HepG2 (cell line): ENCODE data around the gene RICTOR. TPM values are rescaled to one million over a fixed set of nuclear protein-coding genes. Genes with fewer than 3 reads are reported as not detected.

Experiments used
- ETV6 ChIP-seq: sonication (generic); formaldehyde crosslinking; conservative IDR thresholded peaks from 2 replicates; pipeline ENCODE4 v1.4.0; 2020; ENCODE audit warnings: missing genetic modification reagents
- FOSL2 ChIP-seq: sonication (generic); formaldehyde crosslinking; IDR thresholded peaks from 2 replicates; pipeline ENCODE4 v1.4.0; 2020; ENCODE audit warnings: missing genetic modification reagents
- FOXK2 ChIP-seq: fragments of 450-650 bp; IDR thresholded peaks from 2 replicates; pipeline ENCODE4 v1.6.1; 2016
- FUBP1 ChIP-seq: sonication (generic); formaldehyde crosslinking; IDR thresholded peaks from 2 replicates; pipeline ENCODE4 v1.5.1; 2020; ENCODE audit warnings: missing genetic modification reagents, mild to moderate bottlenecking, borderline replicate concordance
- HMG20B ChIP-seq: conservative IDR thresholded peaks from 2 replicates; pipeline ENCODE4 v1.6.1; 2016; ENCODE audit warnings: missing genetic modification reagents, missing compliant biosample characterization
- HOXA5 ChIP-seq: sonication (generic); formaldehyde crosslinking; IDR thresholded peaks from 2 replicates; pipeline ENCODE4 v1.4.0; 2020; ENCODE audit warnings: missing genetic modification reagents
- KLF16 ChIP-seq, 2 experiments: sonication (generic) in 1 of 2; formaldehyde crosslinking in 1 of 2; IDR thresholded peaks; 2 replicates each; pipeline versions ENCODE4 v1.6.1 to v1.8.0; 2016 to 2023; ENCODE audit warnings: missing genetic modification reagents in 2 of 2, missing compliant biosample characterization in 1 of 2
- MAFG ChIP-seq: sonication (generic); formaldehyde crosslinking; IDR thresholded peaks from 2 replicates; pipeline ENCODE4 v1.5.1; 2020; ENCODE audit warnings: mild to moderate bottlenecking, missing genetic modification reagents
- MTA3 ChIP-seq: sonication (generic); formaldehyde crosslinking; IDR thresholded peaks from 2 replicates; pipeline ENCODE4 v1.4.0; 2020; ENCODE audit warnings: missing genetic modification reagents
- SOX13 ChIP-seq, 3 experiments: fragments of 450-650 bp in 1 of 3; sonication (generic) in 1 of 3; formaldehyde crosslinking in 1 of 3; IDR thresholded peaks in 2 of 3; conservative IDR thresholded peaks in 1 of 3; 2 replicates each; pipeline versions ENCODE4 v1.5.0 to v1.6.1; 2016 to 2020; ENCODE audit warnings: antibody characterized with exemption in 1 of 3, mild to moderate bottlenecking in 1 of 3, missing compliant biosample characterization in 1 of 3, missing genetic modification reagents in 1 of 3, moderate library complexity in 1 of 3
- TCF12 ChIP-seq, 2 experiments: fragments of 450-650 bp in 1 of 2; sonication (generic) in 1 of 2; formaldehyde crosslinking in 1 of 2; IDR thresholded peaks; 2 replicates each; pipeline versions ENCODE4 v1.6.1 to v1.8.0; 2017 to 2022; ENCODE audit warnings: antibody characterized with exemption in 1 of 2, mild to moderate bottlenecking in 1 of 2, missing genetic modification reagents in 1 of 2, moderate library complexity in 1 of 2
- THAP11 ChIP-seq: IDR thresholded peaks from 2 replicates; pipeline ENCODE4 v1.6.1; 2016; ENCODE audit warnings: missing biosample characterization, missing genetic modification reagents
- ZGPAT ChIP-seq: IDR thresholded peaks from 2 replicates; pipeline ENCODE4 v1.6.1; 2016; ENCODE audit warnings: mild to moderate bottlenecking
- ZNF205 ChIP-seq: IDR thresholded peaks from 2 replicates; pipeline ENCODE4 v1.6.1; 2018; ENCODE audit warnings: missing biosample characterization, missing genetic modification reagents
- ZNF558 ChIP-seq: sonication (generic); formaldehyde crosslinking; IDR thresholded peaks from 2 replicates; pipeline ENCODE4 v1.9.0; 2022; ENCODE audit warnings: mild to moderate bottlenecking, missing genetic modification reagents, borderline replicate concordance
- ZSCAN20 ChIP-seq: sonication (generic); formaldehyde crosslinking; IDR thresholded peaks from 2 replicates; pipeline ENCODE4 v1.4.0; 2020; ENCODE audit warnings: missing genetic modification reagents, mild to moderate bottlenecking, borderline replicate concordance
- ZSCAN5A ChIP-seq: sonication (generic); formaldehyde crosslinking; IDR thresholded peaks from 2 replicates; pipeline ENCODE4 v1.8.0; 2022; ENCODE audit warnings: mild to moderate bottlenecking, missing genetic modification reagents, borderline replicate concordance
- ZXDC ChIP-seq: sonication (generic); formaldehyde crosslinking; IDR thresholded peaks from 2 replicates; pipeline ENCODE4 v1.5.0; 2020; ENCODE audit warnings: mild to moderate bottlenecking, missing genetic modification reagents
- polyA plus RNA-seq, 8 experiments: library from polyadenylated mRNA; depleted of rRNA in 3 of 8; stranded (reverse) in 7 of 8; unstranded in 1 of 8; fragments of >200 nt; fragmentation: Illumina TruSeq in 4 of 8; extraction: Trizol in 4 of 8; gene quantifications; 2 replicates each; pipeline versions ENCODE4 v1.2.1 to v1.2.3, GENCODE V29; 2011 to 2016; ENCODE audit warnings: low read depth in 4 of 8, missing spikeins in 1 of 8, mixed read lengths in 1 of 8; ENCODE audit not compliant: insufficient read depth in 1 of 8
- total RNA-seq, 5 experiments: library from RNA; depleted of rRNA; stranded (reverse); fragments of >200 nt; fragmentation: Illumina TruSeq; extraction: Trizol; gene quantifications; 2 replicates each; pipeline ENCODE4 v1.2.3, GENCODE V29; 2016; ENCODE audit warnings: low read depth in 1 of 5
- TF ChIP-seq, protein P1 (sequence below): sonication (generic); formaldehyde crosslinking; IDR thresholded peaks from 2 replicates; pipeline ENCODE4 v1.4.0; 2020; ENCODE audit warnings: missing genetic modification reagents

RICTOR gene
- total and polyA plus RNA-seq, 2 of the 13 experiments (the other 11 are each of a cell fraction or from before 2014, with no cell fraction given) = 10.7 to 15.4 TPM

DNA sequence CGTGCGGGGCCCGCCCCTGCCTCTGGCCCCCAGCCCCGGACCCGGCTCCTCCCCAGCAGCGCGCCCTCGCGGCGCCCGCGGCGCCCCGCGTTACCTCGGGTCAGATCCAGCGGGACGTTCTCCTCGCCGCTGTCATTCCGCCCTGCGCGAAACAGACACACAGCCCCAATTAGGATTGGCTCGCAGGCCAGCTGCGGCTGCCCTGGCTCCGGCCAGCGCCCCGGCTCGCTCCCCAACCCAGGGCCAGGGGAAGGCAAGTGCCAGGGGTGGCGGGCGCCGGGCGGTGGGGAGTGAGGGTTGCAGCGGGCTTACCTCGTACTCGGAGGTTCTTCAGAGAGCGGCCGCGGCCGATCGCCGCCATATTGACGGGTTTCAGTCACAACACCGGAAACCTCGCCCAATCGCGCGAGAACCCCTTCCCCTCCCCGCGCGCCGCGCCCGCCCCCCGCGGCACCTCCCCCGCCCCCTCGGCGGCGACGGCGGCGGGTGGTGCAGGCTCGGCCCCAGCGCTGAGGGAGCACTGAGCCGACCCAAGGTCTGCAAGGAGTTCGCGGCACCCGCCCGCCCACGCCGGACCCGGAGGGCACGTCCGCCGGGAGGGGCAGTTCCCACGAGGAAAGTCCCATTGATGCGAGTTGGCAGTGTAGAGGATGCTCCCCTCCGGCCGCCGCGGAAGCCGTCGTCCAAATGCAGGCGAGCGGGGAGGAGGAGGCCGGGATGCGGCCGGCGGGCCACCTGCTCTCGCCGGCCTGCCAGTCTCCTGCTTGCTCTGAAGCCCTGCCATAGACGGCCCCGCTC is at the start of gene RICTOR (continued):
- TF ChIP-seq FUBP1 (CRISPR knock-in tag) (no peak), ZSCAN5A (CRISPR knock-in tag) (no peak), KLF16 (CRISPR knock-in tag; IDR thresholded peaks at IDR 0.05) (peak in 1 of 2 experiments; percentile 91; a peak in 2 of 4 replicates), ETV6 (CRISPR knock-in tag) (no peak; the same call in 1 of the 2 replicates), ZNF205 (CRISPR knock-in tag) (no peak), TCF12 (IDR thresholded peaks at IDR 0.05) (no peak), TCF12 (CRISPR knock-in tag; IDR thresholded peaks at IDR 0.05) (no peak), ZXDC (CRISPR knock-in tag) (no peak), HOXA5 (CRISPR knock-in tag) (peak; percentile 54; the same call in 1 of the 2 replicates), THAP11 (CRISPR knock-in tag) (peak; percentile 65), ZNF558 (no peak), ZSCAN20 (CRISPR knock-in tag) (no peak), ZGPAT (CRISPR knock-in tag) (peak; percentile 82; the same call in 1 of the 2 replicates), MTA3 (CRISPR knock-in tag) (no peak), SOX13 (IDR thresholded peaks at IDR 0.05) (no peak), SOX13 (CRISPR knock-in tag; conservative IDR thresholded peaks at IDR 0.05 in 1 of 2, IDR thresholded peaks at IDR 0.05 in 1 of 2) (peak in 1 of 2 experiments; percentile 37; a peak in 2 of 4 replicates), FOXK2 (0 out of 2 replicates have a peak, but pooled peaks have one; percentile 27), HMG20B (CRISPR knock-in tag) (peak; percentile 44; the same call in 1 of the 2 replicates), FOSL2 (CRISPR knock-in tag) (no peak), MAFG (no peak)
- TF ChIP-seq, protein P1, sequence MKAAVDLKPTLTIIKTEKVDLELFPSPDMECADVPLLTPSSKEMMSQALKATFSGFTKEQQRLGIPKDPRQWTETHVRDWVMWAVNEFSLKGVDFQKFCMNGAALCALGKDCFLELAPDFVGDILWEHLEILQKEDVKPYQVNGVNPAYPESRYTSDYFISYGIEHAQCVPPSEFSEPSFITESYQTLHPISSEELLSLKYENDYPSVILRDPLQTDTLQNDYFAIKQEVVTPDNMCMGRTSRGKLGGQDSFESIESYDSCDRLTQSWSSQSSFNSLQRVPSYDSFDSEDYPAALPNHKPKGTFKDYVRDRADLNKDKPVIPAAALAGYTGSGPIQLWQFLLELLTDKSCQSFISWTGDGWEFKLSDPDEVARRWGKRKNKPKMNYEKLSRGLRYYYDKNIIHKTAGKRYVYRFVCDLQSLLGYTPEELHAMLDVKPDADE (CRISPR knock-in tag) = no peak
